Measurements from ENCODE around the gene PSAPL1.

The PSAPL1 gene

DNA sequence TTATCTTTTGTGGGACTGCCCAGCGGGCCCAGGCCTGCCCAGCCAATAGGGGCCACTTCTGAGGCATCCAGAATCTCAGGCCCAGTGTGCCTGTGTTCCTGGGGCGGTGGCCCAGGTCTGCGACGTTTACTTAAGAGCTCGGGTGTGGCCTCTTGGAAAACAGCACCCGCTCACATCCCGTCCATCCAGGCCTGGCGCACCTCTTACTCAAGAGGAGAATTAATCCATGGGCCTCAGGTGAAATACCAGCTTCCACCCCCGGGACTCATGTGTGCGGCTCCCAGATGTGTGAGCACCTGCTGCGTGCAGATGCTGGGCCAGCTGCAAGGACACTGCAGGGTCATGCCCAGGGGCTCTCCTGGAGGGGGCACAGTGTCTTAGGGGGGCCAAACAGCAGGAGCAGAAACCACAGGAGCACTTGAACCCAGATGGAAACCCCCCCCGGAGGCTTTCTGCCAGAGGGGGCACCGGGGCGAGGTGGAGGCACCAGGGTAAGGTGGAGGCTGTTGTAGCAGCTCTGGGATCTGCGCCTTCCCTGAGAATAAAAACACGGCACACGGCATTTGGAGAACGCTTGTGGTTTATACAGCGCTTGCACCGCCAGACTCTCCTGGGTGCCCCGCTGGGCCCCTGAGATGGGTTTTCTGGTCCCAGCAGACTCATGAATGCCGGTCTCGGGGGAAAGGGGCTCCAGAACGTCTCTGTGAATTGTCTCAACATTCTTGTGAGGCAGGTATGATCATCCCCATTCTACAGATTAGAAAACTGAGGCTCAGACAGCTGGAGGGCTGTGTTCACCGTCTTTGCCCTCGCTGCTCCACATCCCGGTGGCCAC, 2.8 kb downstream of the PSAPL1 start:
- TF ChIP-seq EZH2 (IDR thresholded peaks at IDR 0.05) (no peak), FOXP2 (optimal IDR thresholded peaks at IDR 0.05; ENCODE audit: control extremely low read depth, extremely low read length, insufficient read depth) (no peak), POLR2AphosphoS5 (IDR thresholded peaks at IDR 0.05; ENCODE audit: borderline replicate concordance, low read depth, low read length) (no peak)
- Histone ChIP-seq H3K9ac (ENCODE audit: insufficient read length) (no peak overlapping the region), H3K4me3 (no peak overlapping the region), H3K27ac (no peak overlapping the region), H3K36me3 (ENCODE audit: insufficient read depth, low read length) (no peaks in the 10 kb centered on the region), H3K9me3 (ENCODE audit: low read depth, low read length) (no peaks in the 10 kb centered on the region)
- no peak for DNase-seq (ENCODE audit: low read depth, low spot score)

GRCh38 chr4:7430965-7431695, 3.6 kb downstream of the PSAPL1 start:
- no peak for TF ChIP-seq EZH2 (IDR thresholded peaks at IDR 0.05)
- TF ChIP-seq FOXP2 (optimal IDR thresholded peaks at IDR 0.05; ENCODE audit: control extremely low read depth, extremely low read length, insufficient read depth), result no peak
- TF ChIP-seq POLR2AphosphoS5 (IDR thresholded peaks at IDR 0.05; ENCODE audit: borderline replicate concordance, low read depth, low read length), result no peak
- H3K9me3 ChIP-seq (ENCODE audit: low read depth, low read length), result no peaks in the 10 kb centered on the region
- no peak overlapping the region for H3K9ac ChIP-seq (ENCODE audit: insufficient read length)
- no peak overlapping the region for H3K27ac ChIP-seq
- H3K36me3 ChIP-seq (ENCODE audit: insufficient read depth, low read length), result no peaks in the 10 kb centered on the region
- no peak for DNase-seq (ENCODE audit: low read depth, low spot score)
- no peak overlapping the region for H3K4me3 ChIP-seq

DNA sequence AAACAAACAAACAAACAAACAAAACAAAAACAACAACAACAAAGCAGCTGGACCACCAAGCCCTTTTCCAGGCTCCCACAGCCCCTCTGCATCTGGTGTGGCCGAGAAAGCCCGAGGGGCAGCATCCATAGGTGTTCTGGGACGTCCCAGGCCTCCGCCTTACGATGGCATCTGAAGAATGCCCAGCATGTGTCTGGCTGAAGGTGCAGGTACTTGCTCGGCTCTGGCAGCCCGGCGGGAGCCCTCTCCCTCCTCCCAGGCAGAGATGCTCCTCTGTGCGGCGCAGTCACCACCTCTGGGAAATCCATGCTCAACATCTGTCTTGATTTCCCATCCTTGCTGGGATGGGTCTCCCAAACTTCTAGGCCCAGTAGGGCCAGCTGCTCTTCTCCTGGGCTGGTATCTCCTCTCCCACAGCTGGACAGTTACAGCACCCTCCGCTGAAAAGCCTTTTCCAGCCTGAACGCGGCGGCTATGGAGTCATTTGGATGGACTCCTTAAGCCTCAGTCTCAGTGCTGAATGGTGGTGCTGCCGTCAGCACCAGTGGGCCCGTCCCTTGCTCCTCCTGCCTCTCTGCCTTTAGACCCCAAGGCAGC, 4.3 kb downstream of the PSAPL1 start:
- no peak overlapping the region for H3K4me3 ChIP-seq
- H3K27ac ChIP-seq, result no peak overlapping the region
- no peaks in the 10 kb centered on the region for H3K9me3 ChIP-seq (ENCODE audit: low read depth, low read length)
- H3K36me3 ChIP-seq (ENCODE audit: insufficient read depth, low read length), result no peaks in the 10 kb centered on the region
- TF ChIP-seq FOXP2 (optimal IDR thresholded peaks at IDR 0.05; ENCODE audit: control extremely low read depth, extremely low read length, insufficient read depth), result no peak
- TF ChIP-seq POLR2AphosphoS5 (IDR thresholded peaks at IDR 0.05; ENCODE audit: borderline replicate concordance, low read depth, low read length), result no peak
- no peak for DNase-seq (ENCODE audit: low read depth, low spot score)
- no peak overlapping the region for H3K9ac ChIP-seq (ENCODE audit: insufficient read length)

DNA sequence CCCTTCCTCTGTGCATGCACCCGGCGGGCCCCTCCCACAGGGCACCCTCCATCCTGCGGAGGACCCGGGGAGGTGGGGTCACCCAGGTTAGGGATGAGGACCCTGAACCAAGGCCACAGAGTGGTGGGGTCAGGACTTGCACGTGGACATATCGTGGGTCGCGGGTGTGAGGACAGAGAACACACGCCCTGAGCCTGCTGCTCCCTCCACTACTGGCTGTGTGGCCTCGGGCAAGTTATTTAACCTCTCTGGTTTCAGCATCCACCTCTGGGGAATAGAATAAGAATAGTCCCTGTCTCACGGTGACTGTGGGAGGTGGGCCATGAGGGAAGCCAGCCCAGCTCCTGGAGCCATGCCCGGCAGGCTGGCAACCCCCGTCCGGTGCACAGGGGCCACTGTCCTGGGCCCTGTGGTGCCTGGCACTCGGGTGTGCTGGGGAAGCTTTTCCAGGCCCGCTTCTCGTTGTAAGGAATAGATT, 5.1 kb downstream of the PSAPL1 start:
- Histone ChIP-seq H3K4me3 (no peak overlapping the region), H3K36me3 (ENCODE audit: insufficient read depth, low read length) (no peaks in the 10 kb centered on the region), H3K9me3 (ENCODE audit: low read depth, low read length) (no peaks in the 10 kb centered on the region), H3K27ac (no peak overlapping the region), H3K9ac (ENCODE audit: insufficient read length) (no peak overlapping the region)
- TF ChIP-seq EZH2 (IDR thresholded peaks at IDR 0.05) (no peak), POLR2AphosphoS5 (IDR thresholded peaks at IDR 0.05; ENCODE audit: borderline replicate concordance, low read depth, low read length) (no peak), FOXP2 (optimal IDR thresholded peaks at IDR 0.05; ENCODE audit: control extremely low read depth, extremely low read length, insufficient read depth) (no peak)
- no peak for DNase-seq (ENCODE audit: low read depth, low spot score)

GRCh38 chr4:7429069-7429416, 5.7 kb downstream of the PSAPL1 start:
- Histone ChIP-seq H3K9me3 (ENCODE audit: low read depth, low read length) (no peaks in the 10 kb centered on the region), H3K36me3 (ENCODE audit: insufficient read depth, low read length) (no peaks in the 10 kb centered on the region), H3K9ac (ENCODE audit: insufficient read length) (no peak overlapping the region), H3K4me3 (no peak overlapping the region), H3K27ac (no peak overlapping the region)
- TF ChIP-seq POLR2AphosphoS5 (IDR thresholded peaks at IDR 0.05; ENCODE audit: borderline replicate concordance, low read depth, low read length), result no peak
- no peak for TF ChIP-seq EZH2 (IDR thresholded peaks at IDR 0.05)
- TF ChIP-seq FOXP2 (optimal IDR thresholded peaks at IDR 0.05; ENCODE audit: control extremely low read depth, extremely low read length, insufficient read depth), result no peak
- DNase-seq (ENCODE audit: low read depth, low spot score), result no peak

DNA sequence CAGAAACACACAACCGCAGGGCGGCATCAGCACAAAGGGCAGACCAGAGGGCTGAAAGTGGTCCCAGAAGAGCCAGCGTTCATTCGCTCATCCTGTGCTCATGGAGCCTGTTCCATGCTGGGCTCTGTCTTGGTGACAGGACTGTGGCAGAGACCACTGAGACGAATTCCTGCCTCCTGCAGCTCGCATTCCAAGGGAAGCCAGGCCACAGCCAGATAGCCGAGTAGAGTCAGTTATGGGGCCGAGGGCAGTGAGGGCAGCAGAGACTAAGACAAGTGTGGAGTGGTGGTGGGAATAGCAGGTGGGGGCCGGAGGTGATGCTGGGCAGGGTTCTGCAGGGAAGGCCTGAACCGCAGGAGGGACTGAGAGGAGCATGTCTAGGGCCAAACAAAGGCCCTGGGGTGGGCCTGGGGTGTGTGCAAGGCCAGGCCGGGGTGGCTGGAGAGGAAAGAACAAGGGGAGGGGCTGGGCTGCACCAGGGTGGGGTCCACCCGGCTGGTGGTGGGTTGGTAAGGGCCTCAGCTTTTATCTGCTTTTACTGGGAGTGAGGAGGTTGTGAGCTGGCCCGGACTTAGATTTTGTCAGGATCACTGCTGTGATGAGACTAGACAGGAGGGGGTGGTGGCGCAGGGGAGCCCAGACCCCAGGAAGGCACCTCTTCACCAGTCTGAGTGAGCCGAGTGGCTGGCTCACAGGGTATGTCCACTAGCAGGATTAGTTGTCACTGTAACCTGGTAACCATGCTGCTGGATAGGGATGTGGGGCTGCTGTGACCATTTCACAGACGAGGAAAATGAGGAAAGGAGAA, 6.3 kb downstream of the PSAPL1 start:
- H3K4me3 ChIP-seq, result no peak overlapping the region
- TF ChIP-seq FOXP2 (optimal IDR thresholded peaks at IDR 0.05; ENCODE audit: control extremely low read depth, extremely low read length, insufficient read depth), result no peak
- H3K27ac ChIP-seq, result no peak overlapping the region
- H3K9ac ChIP-seq (ENCODE audit: insufficient read length), result no peak overlapping the region
- no peaks in the 10 kb centered on the region for H3K36me3 ChIP-seq (ENCODE audit: insufficient read depth, low read length)
- no peaks in the 10 kb centered on the region for H3K9me3 ChIP-seq (ENCODE audit: low read depth, low read length)
- DNase-seq (ENCODE audit: low read depth, low spot score), result no peak

GRCh38 chr4:7427831-7428260, 6.9 kb downstream of the PSAPL1 start:
- DNase-seq (ENCODE audit: low read depth, low spot score), result no peak
- no peak overlapping the region for H3K27ac ChIP-seq
- TF ChIP-seq POLR2AphosphoS5 (IDR thresholded peaks at IDR 0.05; ENCODE audit: borderline replicate concordance, low read depth, low read length) (no peak), FOXP2 (optimal IDR thresholded peaks at IDR 0.05; ENCODE audit: control extremely low read depth, extremely low read length, insufficient read depth) (no peak), EZH2 (IDR thresholded peaks at IDR 0.05) (no peak)
- no peak overlapping the region for H3K4me3 ChIP-seq
- no peaks in the 10 kb centered on the region for H3K36me3 ChIP-seq (ENCODE audit: insufficient read depth, low read length)
- no peak overlapping the region for H3K9ac ChIP-seq (ENCODE audit: insufficient read length)
- H3K9me3 ChIP-seq (ENCODE audit: low read depth, low read length), result no peaks in the 10 kb centered on the region

DNA sequence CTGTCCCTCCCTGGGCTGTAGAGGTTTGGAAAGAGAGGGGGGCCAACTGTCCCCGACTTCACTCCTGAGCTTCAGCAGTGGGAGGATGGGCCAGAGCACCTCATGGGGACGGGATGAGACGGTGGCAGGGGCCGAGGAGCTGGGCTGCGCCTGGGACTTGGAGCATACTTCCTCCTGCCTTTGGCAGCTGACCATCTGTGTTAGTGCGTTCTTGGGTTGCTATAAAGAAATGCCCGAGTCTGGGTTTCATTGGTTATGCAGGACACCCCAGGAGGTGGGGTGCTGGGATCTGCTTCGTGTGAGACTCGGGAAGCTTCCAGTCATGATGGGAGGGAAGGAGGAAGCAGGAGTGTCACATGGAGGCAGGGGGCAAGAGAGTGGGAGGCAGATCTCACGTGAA, 7.4 kb downstream of the PSAPL1 start:
- Histone ChIP-seq H3K36me3 (ENCODE audit: insufficient read depth, low read length) (no peaks in the 10 kb centered on the region), H3K4me3 (no peak overlapping the region), H3K9me3 (ENCODE audit: low read depth, low read length) (no peaks in the 10 kb centered on the region), H3K27ac (no peak overlapping the region), H3K9ac (ENCODE audit: insufficient read length) (no peak overlapping the region)
- TF ChIP-seq POLR2AphosphoS5 (IDR thresholded peaks at IDR 0.05; ENCODE audit: borderline replicate concordance, low read depth, low read length) (no peak), FOXP2 (optimal IDR thresholded peaks at IDR 0.05; ENCODE audit: control extremely low read depth, extremely low read length, insufficient read depth) (no peak), EZH2 (IDR thresholded peaks at IDR 0.05) (no peak)
- no peak for DNase-seq (ENCODE audit: low read depth, low spot score)
